ENCODE results near the gene BPHL.
"Not testable (repeated sequence)": the region's sequence is repeated elsewhere in the genome, so short reads cannot be mapped to it uniquely, and the experiment has no call there.

Gene BPHL

DNA sequence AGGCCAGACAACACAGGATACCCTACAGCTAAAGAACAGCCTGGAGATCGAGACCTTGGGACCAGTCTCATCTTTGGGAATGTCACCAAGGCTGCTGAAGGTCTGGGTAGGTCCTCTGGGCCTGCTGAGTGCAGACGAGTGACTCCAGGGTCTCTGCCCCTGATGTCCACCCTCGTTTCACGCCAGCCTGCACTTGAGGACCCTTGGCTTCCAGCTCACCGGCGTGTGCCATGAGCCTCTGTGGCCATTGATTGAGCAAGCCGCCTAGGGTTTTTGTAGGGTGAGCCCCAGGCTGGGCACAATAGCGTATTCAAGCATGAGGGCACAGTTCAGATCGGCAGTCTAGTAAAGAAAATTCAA is 4.3 kb downstream of the BPHL start:
- DNase-seq (ENCODE audit: low read depth in 2 of 2) = no peak

DNA sequence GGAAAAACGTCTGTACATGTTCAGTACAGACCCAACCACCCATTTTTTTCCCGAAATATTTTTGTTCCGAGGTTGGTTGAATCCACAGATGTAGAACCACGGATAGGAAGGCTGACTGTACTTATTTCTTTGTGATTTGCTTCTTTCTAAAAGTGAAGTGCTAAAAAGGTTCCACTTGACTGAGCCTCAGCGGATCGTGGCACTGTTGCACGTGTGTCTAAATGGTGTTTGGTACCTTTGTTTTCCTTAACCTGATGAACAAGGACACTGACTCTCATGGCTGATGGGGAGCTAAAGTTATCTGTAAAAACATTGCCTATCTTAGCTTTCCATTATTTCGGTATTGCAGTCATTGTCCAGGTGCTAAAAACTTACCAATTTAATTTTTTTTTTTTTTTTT is 6.2 kb downstream of the BPHL start:
- DNase-seq (ENCODE audit: low read depth in 2 of 2) = no peak

DNA sequence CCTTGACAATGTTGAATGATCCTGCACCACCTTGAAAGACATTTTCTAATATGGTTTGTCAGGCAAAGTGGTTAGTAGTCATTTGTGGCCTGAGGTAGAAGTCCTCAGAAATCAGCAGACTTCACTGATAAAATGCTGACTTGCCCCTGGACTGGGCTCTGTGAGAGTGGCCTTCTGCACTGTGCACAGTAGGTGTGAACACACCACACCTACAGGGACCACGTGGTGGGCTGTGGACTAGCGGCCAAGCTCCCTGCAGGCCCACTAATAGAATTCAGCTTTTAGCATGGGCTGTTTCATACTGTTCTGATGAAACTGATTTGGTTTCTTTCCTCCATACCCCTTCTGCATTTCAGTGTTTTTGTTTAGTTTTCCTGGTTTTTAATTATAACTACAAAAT is 7.3 kb downstream of the BPHL start:
- DNase-seq (ENCODE audit: low read depth in 2 of 2) = no peak

DNA sequence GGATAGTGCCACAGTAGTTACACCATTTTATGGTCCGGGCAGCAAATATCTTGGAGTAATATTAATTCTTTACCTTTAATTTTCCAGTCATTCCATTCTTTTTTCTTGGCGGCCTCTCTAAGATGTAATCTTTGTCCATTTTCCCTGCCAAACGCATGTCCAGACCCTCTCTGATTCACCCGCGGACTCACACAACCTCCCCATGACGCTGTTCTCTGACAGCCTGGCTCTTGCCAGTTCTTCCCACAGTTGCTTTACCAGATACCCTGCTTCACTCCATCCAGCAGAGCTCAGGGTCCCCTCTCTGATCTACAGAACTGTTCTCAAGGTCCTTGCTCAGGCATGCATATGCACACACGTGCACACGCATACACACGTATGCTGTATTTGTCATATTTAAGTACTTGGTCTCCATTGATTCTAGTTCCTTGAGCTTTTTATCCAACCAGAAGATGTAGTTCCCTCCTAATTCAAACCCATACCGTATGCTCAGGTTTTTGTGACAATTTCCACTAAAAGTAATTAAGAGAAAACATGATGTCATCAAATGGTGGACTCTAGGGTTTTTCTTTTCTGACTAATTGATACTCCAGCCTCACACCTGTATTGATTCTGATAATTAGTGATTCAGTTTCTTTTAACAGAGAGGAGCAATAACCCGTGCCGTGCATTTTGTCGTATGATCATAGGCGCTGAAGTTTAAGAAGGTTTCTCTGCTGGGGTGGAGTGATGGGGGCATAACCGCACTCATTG is 10.0 kb downstream of the BPHL start:
- DNase-seq (ENCODE audit: low read depth in 2 of 2) = no peak

DNA sequence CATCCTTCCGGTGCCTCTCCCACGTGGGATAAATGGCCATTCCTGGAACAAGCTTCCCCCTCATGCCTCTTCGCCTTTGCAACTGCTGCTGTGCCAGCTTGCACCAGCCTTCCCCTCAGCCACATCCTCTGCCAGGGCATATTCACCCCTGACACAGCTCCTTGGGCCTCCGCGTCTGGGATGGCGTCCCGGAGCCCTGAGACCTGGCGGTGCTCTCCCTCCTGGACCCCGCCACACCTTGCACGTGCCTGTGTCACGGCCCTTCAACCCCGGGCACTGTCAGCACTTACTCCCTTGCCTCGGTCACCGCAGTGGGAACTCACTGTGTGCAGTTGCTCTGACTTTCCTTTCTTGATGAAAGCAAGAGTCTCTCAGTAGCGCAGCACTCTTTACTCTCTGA is 13.2 kb downstream of the BPHL start:
- DNase-seq (ENCODE audit: low read depth in 2 of 2) = no peak

DNA sequence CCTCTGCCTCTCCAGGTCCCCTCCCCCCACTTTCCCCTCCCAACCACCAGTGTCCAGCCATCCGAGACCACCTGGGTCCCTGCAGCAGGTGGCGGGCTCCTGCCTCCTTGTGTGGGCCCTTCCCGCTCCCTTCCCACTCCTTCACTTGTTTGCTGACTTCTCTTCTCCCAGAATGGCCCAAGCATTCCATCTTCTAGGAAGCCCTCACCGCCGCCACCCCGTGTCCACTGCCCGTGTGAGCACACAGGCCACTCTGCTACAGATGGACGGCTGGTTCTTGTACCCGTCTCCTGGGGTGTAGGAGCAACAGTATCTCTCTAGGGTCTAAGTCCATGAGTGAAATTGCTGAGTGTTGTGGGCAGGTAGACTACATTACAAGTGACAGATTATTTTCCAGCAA is 15.0 kb downstream of the BPHL start:
- no peak for DNase-seq (ENCODE audit: low read depth in 2 of 2)

DNA sequence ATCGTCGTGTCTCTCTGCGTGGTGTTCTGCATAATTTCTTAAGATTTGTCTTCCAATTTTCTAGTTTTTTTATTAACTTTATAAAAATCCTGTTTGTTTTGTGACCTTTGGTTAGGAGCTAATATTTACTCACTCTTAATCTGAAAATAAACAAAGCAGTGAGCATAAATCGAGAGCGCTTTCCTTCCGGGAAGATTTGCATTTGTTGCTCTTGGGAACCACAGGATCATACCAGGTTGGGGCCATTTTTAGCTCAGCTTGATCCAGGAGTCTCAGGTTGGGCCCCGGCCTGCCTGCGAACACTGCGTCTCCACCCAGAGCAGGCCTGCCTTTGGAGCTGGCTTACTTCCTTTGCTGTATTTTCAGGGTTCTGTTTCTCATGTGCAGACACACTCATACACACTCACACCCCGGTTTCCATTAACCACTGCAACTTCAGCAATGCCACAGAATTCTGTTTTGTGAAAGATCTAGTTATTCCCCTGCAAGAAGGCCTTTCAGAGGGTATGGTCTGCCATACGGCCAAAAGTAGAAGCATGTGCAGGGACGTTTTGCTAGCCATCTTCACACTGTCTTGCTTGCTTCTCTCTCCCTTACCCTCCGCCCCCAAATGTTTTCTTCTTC is 17.3 kb downstream of the BPHL start:
- DNase-seq (ENCODE audit: low read depth in 2 of 2) = no peak

DNA sequence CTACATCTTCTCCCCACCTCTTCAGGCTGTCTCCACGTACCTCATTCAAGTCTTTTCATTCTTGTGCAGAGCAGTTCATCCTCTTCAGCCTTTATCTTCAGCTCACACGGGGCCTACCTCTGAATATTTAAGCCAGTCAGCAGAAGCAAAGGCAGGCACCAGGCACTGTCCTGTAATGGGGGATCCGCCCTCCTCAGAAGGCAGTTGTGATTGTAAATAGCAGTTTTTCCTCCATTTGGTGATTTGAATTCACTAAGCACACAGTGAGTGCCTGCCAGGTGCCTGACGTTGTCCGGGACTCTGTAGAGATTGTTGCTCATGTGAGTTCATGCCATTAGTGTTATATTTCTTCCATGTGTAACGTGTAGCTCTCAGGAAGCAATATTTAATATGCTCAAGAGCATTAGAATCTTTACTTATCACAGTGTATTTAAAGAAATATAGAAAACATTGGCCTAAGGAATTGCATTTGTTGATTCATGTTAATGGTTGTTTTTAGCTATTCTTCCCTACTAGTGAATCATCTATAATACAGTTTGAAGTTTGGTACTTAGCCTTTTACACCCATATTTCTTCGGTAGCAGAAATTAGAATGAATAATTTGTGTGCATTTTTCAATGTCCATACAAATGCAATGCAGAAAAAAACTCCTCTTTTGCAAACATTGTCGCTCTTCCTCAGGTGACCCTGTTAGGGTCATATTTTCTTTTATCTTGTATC is 17.9 kb downstream of the BPHL start:
- no peak for DNase-seq (ENCODE audit: low read depth in 2 of 2)

DNA sequence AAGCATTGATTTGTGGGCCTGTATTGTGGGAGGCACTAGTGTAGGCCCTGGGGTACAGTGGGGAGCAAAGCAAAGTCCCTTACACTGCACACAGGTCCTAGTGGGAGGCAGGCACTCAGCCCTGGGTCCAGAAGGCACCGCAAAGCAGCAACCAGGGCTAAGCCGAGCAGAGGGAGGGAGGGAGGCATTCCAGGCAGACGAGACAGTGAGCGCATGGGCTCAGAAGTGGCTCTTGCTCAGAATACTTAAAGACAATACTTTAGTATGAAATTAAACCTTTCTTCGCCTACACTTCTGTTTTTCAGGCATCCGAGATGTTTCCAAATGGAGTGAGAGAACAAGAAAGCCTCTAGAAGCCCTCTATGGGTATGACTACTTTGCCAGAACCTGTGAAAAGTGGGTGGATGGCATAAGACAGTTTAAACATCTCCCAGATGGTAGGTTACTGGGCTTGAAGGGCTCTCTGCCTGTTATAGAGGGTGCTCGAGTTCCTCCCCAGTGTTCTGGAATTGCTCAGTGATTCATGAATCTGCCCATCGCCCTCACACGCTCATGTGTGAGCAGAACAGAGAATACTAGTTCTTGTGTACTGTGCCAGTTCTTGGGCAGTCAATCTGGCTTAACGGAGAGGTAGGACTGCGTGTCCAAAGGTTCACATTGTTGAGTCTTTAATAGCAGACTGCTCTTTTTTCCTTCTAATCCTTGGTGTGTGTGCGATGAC is 18.7 kb downstream of the BPHL start:
- DNase-seq (ENCODE audit: low read depth in 2 of 2) = no peak

DNA sequence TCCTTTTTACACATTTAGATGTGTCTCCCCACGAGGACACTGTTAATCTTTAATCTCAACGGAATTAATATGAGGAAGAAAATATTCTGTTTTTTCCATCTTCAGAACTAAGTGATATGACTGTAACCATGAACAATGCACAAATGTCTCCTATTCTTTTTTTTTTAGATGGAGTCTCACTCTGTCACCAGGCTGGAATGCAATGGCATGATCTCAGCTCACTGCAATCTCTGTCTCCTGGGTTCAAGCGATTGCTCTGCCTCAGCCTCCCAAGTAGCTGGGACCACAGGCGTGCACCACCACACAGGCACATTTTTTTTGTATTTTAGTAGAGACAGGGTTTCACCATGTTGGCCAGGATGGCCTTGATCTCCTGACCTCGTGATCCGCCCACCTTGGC is 19.4 kb downstream of the BPHL start:
- DNase-seq (ENCODE audit: low read depth in 2 of 2) = not testable (repeated sequence)

DNA sequence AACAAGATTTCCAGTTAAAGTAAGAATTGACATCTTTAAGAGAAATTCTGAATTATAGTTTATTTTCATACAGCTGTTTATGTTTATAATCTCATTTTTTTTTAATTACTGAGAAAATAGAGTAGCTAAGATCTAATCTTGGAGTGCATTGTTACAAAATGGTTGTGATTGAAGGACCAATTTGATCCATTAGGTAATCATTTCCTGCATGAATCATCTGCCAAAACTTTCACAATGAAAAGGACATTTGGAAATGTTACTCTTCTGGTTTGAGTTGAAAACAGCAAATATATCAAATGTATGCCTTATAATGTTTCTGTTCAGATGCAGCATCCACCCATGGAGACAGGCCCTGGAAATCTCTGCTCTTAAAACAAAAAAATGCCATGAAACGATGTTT is 19.8 kb downstream of the BPHL start:
- DNase-seq (ENCODE audit: low read depth in 2 of 2) = no peak

DNA sequence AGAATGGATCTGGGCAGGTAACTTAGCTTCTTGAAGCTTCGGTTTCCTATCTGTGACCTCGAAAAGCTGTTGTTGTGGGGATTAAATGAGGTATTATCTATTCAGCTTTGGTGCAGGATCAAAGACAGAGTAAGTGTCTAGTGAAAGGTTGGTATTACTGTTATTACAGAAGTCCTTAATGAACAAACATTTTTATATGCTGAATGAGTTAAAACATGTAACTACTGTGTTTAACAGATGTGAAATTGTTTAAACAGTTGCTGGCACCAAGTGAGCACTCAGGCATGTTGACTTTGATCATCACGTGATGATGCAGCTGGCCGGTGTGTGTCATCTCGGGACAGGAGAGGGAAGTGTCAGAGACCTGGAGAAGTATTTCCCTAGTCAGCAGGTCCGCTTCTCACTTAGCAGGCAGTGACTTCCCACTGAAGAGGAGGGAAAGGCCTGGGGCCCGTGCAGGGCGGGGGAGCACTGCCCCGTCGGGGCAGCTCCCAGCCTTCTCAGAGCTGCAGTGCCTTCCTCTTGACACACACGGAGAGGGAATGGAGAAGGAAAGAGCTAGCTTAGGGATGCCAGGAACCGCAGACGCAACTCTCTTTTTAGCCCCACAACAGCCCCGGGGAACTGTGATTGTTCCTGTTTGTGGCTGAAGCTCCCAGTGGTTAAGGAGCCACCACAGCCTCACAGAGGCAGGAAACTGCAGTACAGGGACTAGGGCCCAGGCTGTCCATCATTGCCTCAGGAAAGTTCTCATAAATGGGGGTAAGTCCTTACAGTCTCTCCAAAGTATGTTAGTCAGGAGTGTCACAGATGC is 20.8 kb downstream of the BPHL start:
- no peak for DNase-seq (ENCODE audit: low read depth in 2 of 2)

DNA sequence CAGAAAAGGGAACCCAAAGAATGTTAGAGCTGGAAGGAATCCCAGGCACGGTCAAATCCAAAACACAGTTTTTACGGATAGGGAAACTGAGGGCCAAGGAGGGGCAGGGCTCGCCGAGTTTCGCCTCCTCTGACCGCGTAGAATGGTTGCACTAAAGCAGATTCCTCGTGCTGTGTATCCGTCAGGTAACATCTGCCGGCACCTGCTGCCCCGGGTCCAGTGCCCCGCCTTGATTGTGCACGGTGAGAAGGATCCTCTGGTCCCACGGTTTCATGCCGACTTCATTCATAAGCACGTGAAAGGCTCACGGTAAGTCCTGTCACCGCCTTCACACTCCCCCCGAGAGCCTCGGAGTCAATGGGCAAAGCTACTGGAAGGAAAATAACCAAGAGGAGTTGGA is 21.7 kb downstream of the BPHL start:
- no peak for DNase-seq (ENCODE audit: low read depth in 2 of 2)

DNA sequence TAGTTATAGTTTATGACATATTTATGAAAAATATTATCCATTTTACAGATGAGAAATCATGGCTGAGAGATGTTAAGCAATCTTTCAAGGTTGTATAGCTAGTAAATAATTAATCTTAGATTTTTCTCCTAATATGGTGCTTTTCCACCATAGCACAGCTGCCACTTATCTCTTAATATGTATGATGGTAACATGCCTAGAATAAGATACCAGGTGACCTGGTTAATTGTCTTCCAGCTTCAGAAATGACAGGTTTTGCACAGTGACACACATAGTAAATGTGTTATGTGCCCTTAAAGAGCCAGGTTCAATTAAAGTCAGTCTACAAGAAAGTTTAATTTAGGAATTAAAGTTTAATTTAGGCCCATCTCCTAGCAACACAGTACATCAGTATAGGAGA is 24.0 kb downstream of the BPHL start:
- DNase-seq (ENCODE audit: low read depth in 2 of 2) = no peak

DNA sequence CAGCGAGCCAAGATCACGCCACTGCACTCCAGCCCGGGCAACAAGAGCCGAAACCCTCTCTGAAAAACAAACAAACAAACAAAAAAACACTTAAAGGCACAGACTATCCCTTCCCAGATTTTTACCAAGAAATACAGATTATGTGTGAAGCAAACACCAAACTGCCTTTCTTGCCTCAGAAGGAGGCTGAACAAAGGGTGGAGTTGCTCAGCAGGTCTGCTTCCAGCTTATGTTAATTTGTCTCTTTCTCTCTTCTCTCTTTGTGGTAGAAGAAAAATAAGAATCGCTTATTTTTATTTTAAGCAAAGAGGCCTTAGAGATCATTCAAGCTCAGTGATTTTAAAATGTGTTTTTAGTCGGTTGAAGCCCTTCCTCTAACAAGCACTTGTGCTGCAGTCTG is 24.6 kb downstream of the BPHL start:
- no peak for DNase-seq (ENCODE audit: low read depth in 2 of 2)

DNA sequence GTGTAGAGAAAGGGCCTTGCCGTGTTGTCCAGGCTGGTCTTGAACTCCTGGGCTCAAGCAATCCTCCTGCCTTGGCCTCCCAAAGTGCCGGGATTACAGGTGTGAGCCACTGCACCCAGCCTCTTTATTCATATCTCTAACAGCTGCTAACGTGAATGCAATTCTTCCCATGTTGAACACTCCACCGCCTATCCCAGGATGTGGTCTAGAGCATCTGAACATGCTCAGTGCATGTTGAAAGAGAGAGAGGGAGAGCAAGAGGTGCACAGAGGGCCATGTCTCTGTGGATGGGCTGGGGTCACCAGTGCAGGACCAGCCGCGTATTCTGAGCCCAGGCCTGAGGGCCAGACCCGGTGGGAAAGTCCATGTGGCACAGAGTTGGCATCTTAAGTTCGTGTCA is 26.1 kb downstream of the BPHL start:
- no peak for DNase-seq (ENCODE audit: low read depth in 2 of 2)

DNA sequence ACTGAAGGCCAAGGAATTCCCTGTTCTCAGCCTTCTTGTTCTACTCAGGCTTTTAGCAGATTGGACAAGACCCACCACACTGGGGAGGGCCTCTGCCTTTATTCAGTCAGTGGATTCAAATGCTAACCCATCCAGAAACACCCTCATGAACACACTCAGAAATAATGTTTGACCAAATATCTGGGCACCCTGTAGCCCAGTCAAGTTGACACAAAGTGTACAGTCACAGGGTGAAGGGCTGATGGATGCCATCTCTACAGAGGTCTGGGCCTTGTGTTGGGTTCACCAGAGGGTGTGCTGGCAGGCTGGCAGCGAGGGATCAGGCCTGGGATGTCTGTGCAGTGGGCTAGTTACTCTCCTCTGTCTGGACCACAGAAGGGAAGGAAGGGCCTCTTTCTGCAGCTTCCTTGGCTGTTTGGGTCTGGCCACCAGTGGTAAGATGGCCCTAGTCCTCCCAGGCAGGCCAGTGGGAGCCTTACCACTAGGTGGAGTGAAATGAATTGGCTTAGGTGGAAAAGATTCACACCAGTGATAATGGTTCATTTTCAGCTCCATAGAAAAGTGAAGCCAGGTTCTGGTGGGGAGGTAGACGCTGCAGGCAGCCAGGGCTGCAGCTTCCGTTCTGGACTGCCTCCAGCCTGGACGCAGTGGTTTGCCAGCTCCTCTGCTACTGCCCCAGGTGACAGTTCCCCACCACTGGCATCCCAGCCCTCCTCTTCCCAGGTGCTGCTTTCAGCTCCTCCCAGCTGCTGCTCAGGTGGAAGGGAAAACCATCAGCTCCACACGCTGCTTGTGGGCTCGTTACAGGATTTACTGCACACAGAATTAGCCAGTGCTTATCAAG is 29.6 kb downstream of the BPHL start:
- no peak for DNase-seq (ENCODE audit: low read depth in 2 of 2)

DNA sequence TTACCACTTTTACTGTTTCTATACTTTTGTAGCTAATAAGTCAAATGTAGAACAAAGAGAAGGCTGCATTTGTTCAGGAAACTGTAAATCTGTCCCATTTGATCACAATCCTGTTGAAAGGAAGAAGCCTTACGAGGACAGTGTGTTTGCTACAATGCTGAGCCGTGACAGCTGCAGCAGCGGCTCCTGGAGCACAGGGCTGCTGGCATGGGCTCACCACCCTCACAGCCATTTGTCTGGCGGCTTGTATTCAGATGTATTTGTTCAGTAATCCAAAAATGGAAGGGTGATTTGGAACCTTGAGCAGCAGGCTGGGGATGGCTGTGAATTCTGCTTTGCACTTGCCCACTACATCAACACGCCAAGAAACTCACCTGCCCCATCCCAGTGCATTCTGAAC is 33.2 kb downstream of the BPHL start:
- DNase-seq (ENCODE audit: low read depth in 2 of 2) = no peak

DNA sequence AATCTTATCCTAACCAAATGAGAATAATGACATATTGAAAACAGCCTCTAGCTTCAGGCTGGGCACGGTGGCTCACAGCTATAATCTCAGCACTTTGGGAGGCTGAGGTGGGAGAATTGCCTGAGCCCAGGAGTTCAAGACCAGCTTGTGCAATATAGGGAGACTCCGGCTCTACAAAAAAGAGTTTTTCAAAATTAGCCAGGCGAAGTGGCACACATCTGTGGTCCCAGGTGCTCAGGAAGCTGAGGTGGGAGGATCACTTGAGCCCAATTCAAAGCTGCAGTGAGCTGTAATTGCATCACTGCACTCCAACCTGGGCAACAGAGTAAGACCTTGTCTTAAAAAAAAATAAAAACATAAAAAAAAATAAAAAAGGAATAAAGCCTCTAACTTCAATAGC is 34.2 kb downstream of the BPHL start:
- DNase-seq (ENCODE audit: low read depth in 2 of 2) = no peak

DNA sequence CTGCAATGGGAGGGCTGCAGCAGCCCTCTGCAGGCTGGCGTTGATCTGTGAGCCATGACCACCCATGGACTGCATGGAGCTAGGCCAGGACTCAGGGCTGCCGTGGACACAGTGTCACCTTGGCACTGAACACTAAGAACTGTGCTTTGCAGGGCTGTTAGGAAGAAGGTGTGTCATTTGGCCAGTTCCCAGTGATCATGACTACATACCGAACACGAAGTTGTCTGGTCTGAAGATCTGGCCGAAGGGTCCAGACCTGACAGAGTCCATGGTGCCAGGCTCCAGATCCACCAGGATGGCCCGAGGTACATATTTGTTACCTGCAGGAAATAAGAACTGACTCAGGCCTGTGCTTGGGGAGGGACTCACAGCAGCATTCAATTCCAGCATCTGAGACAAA is 36.9 kb downstream of the BPHL start:
- DNase-seq (ENCODE audit: low read depth in 2 of 2) = not testable (repeated sequence)

Data from fibroblast of skin of left biceps (primary cell).